ENCODE measurements around the gene CLIP2. TPM values are rescaled to one million over a fixed set of nuclear protein-coding genes. Genes with fewer than 3 reads are reported as not detected.
"Not testable (repeated sequence)": the region's sequence is repeated elsewhere in the genome, so short reads cannot be mapped to it uniquely, and the experiment has no call there.

Gene CLIP2
- total RNA-seq, 1 donor from 2014 or later: 26.5 TPM

- no peak for TF ChIP-seq CTCF (conservative IDR thresholded peaks at IDR 0.05)
- H3K4me3 Mint-ChIP-seq: no peak overlapping the region
- no peak overlapping the region for H3K27ac Mint-ChIP-seq (ENCODE audit: unreplicated experiment)
- no peaks in the 10 kb centered on the region for H3K27me3 Mint-ChIP-seq (ENCODE audit: low read depth)
- no peaks in the 10 kb centered on the region for H3K36me3 Mint-ChIP-seq (ENCODE audit: low read depth)
- DNase-seq (ENCODE audit: low read depth, low spot score): no peak
- H3K9me3 Mint-ChIP-seq: no peaks in the 10 kb centered on the region
- no peaks in the 10 kb centered on the region for H3K4me1 Mint-ChIP-seq
These were observed 48.7 kb downstream of the CLIP2 start for GRCh38 chr7:74337926-74338325.

GRCh38 chr7:74338366-74339108 is 49.3 kb downstream of the CLIP2 start:
- no peaks in the 10 kb centered on the region for H3K4me1 Mint-ChIP-seq
- no peak overlapping the region for H3K27ac Mint-ChIP-seq (ENCODE audit: unreplicated experiment)
- no peaks in the 10 kb centered on the region for H3K9me3 Mint-ChIP-seq
- DNase-seq (ENCODE audit: low read depth, low spot score): no peak
- no peaks in the 10 kb centered on the region for H3K36me3 Mint-ChIP-seq (ENCODE audit: low read depth)
- H3K27me3 Mint-ChIP-seq (ENCODE audit: low read depth): no peaks in the 10 kb centered on the region
- TF ChIP-seq CTCF (conservative IDR thresholded peaks at IDR 0.05): no peak
- no peak overlapping the region for H3K4me3 Mint-ChIP-seq

- H3K9me3 Mint-ChIP-seq; H3K4me3 Mint-ChIP-seq; H3K36me3 Mint-ChIP-seq (ENCODE audit: low read depth); H3K4me1 Mint-ChIP-seq; H3K27me3 Mint-ChIP-seq (ENCODE audit: low read depth); H3K27ac Mint-ChIP-seq (ENCODE audit: unreplicated experiment); DNase-seq (ENCODE audit: low read depth, low spot score): not testable (repeated sequence)
These were observed 50.4 kb downstream of the CLIP2 start for GRCh38 chr7:74339648-74340047.

- peaks cover 6% of the 10 kb centered on the region for H3K36me3 Mint-ChIP-seq (ENCODE audit: low read depth)
- H3K27me3 Mint-ChIP-seq (ENCODE audit: low read depth): no peaks in the 10 kb centered on the region
These were observed 54.3 kb downstream of the CLIP2 start for GRCh38 chr7:74343281-74344131.

GRCh38 chr7:74344132-74344496 is 54.9 kb downstream of the CLIP2 start:
- no peak for DNase-seq (ENCODE audit: low read depth, low spot score)
- Mint-ChIP-seq H3K27ac (ENCODE audit: unreplicated experiment) (no peak overlapping the region), H3K4me3 (no peak overlapping the region), H3K27me3 (ENCODE audit: low read depth) (no peaks in the 10 kb centered on the region), H3K4me1 (no peaks in the 10 kb centered on the region), H3K36me3 (ENCODE audit: low read depth) (peaks cover 6% of the 10 kb centered on the region), H3K9me3 (no peaks in the 10 kb centered on the region)
- no peak for TF ChIP-seq CTCF (conservative IDR thresholded peaks at IDR 0.05)

More at GRCh38 chr7:74343281-74344131, 54.3 kb downstream of the CLIP2 start:
- H3K27ac Mint-ChIP-seq (ENCODE audit: unreplicated experiment): no peak overlapping the region
- no peaks in the 10 kb centered on the region for H3K9me3 Mint-ChIP-seq
- no peak for DNase-seq (ENCODE audit: low read depth, low spot score)
- no peak for TF ChIP-seq CTCF (conservative IDR thresholded peaks at IDR 0.05)
- no peaks in the 10 kb centered on the region for H3K4me1 Mint-ChIP-seq
- H3K4me3 Mint-ChIP-seq: no peak overlapping the region

GRCh38 chr7:74344786-74345185 is 55.6 kb downstream of the CLIP2 start:
- no peak for DNase-seq (ENCODE audit: low read depth, low spot score)
- Mint-ChIP-seq H3K27ac (ENCODE audit: unreplicated experiment) (no peak overlapping the region), H3K27me3 (ENCODE audit: low read depth) (no peaks in the 10 kb centered on the region), H3K9me3 (no peaks in the 10 kb centered on the region), H3K36me3 (ENCODE audit: low read depth) (peaks cover 6% of the 10 kb centered on the region), H3K4me1 (no peaks in the 10 kb centered on the region), H3K4me3 (no peak overlapping the region)
- no peak for TF ChIP-seq CTCF (conservative IDR thresholded peaks at IDR 0.05)
